Large intestine (tissue), 3 donors: ENCODE data around the gene ANKRD17. TPM values are rescaled to one million over a fixed set of nuclear protein-coding genes. Genes with fewer than 3 reads are reported as not detected.

ENCODE experiments used
- DNase-seq, 2 donors: peaks; one replicate each; pipeline versions ENCODE4 v3.0.0 to v3.0.0-alpha.2; 2013
- H3K27ac ChIP-seq: one replicate; pipeline ENCODE4 v1.5.1; 2013; ENCODE audit warnings: low read length
- H3K27me3 ChIP-seq: 2 replicates; pipeline ENCODE4 v1.6.1; 2013; ENCODE audit warnings: low read length; ENCODE audit not compliant: control insufficient read depth, insufficient read depth
- H3K36me3 ChIP-seq: 2 replicates; pipeline ENCODE4 v1.6.1; 2013; ENCODE audit warnings: low read length; ENCODE audit not compliant: control insufficient read depth, insufficient read depth
- H3K4me1 ChIP-seq: one replicate; pipeline ENCODE4 v1.6.1; 2013; ENCODE audit warnings: low read length; ENCODE audit not compliant: control insufficient read depth, insufficient read depth
- H3K4me3 ChIP-seq: one replicate; pipeline ENCODE4 v1.5.1; 2013; ENCODE audit warnings: low read length
- H3K9me3 ChIP-seq: one replicate; pipeline ENCODE4 v1.6.1; 2013; ENCODE audit warnings: mild to moderate bottlenecking, low read depth, low read length, moderate library complexity; ENCODE audit not compliant: control insufficient read depth
- WGBS: methylation state at CpG from one replicate; pipeline ENCODE4 v1.1.5; 2013; ENCODE audit warnings: low lambda C conversion rate; ENCODE audit not compliant: insufficient coverage; 5-methylcytosine and 5-hydroxymethylcytosine counted together
- polyA plus RNA-seq: library from polyadenylated mRNA; unstranded; fragments of 120-200 nt; gene quantifications from one replicate; pipeline ENCODE4 v1.2.1, GENCODE V29; 2013

The ANKRD17 gene
- polyA plus RNA-seq, 1 donor, result 50.7 TPM

GRCh38 chr4:73090738-73091137, 167.9 kb downstream of the ANKRD17 start:
- no CpG with 5 or more reads among the region's 1 CpG for WGBS
- no peak overlapping the region for H3K27ac ChIP-seq
- peaks cover 48% of the 10 kb centered on the region for H3K36me3 ChIP-seq
- no peak overlapping the region for H3K4me3 ChIP-seq
- no peak for DNase-seq
- H3K4me1 ChIP-seq, result no peaks in the 10 kb centered on the region
- no peaks in the 10 kb centered on the region for H3K27me3 ChIP-seq
- no peaks in the 10 kb centered on the region for H3K9me3 ChIP-seq

GRCh38 chr4:73087871-73088270, 170.7 kb downstream of the ANKRD17 start:
- Histone ChIP-seq H3K27ac (no peak overlapping the region), H3K4me3 (no peak overlapping the region), H3K36me3 (peaks cover 49% of the 10 kb centered on the region), H3K4me1 (no peaks in the 10 kb centered on the region), H3K9me3 (no peaks in the 10 kb centered on the region), H3K27me3 (no peaks in the 10 kb centered on the region)
- DNase-seq, result no peak

GRCh38 chr4:73086095-73086868, 172.3 kb downstream of the ANKRD17 start:
- no peak overlapping the region for H3K4me3 ChIP-seq
- H3K36me3 ChIP-seq, result peaks cover 46% of the 10 kb centered on the region
- no peak for DNase-seq
- no peaks in the 10 kb centered on the region for H3K4me1 ChIP-seq
- no peaks in the 10 kb centered on the region for H3K9me3 ChIP-seq
- no peaks in the 10 kb centered on the region for H3K27me3 ChIP-seq
- 69% methylated on average over 4 of the region's 6 CpGs for WGBS
- no peak overlapping the region for H3K27ac ChIP-seq

GRCh38 chr4:73080789-73081188, 177.8 kb downstream of the ANKRD17 start:
- no peaks in the 10 kb centered on the region for H3K9me3 ChIP-seq
- H3K27me3 ChIP-seq, result no peaks in the 10 kb centered on the region
- no peaks in the 10 kb centered on the region for H3K4me1 ChIP-seq
- WGBS, result no CpG with 5 or more reads among the region's 3 CpGs
- DNase-seq, result no peak
- H3K27ac ChIP-seq, result no peak overlapping the region
- peaks cover 51% of the 10 kb centered on the region for H3K36me3 ChIP-seq
- H3K4me3 ChIP-seq, result no peak overlapping the region

- WGBS, result 91% methylated on average over 2 of the region's 3 CpGs
- no peak for DNase-seq
- peaks cover 29% of the 10 kb centered on the region for H3K36me3 ChIP-seq
- no peak overlapping the region for H3K4me3 ChIP-seq
- H3K4me1 ChIP-seq, result no peaks in the 10 kb centered on the region
- H3K27ac ChIP-seq, result no peak overlapping the region
- no peaks in the 10 kb centered on the region for H3K27me3 ChIP-seq
- no peaks in the 10 kb centered on the region for H3K9me3 ChIP-seq
These were observed 182.8 kb downstream of the ANKRD17 start for GRCh38 chr4:73075832-73076231.

GRCh38 chr4:73070074-73070390, 188.6 kb downstream of the ANKRD17 start:
- H3K27me3 ChIP-seq, result no peaks in the 10 kb centered on the region
- WGBS, result no CpG with 5 or more reads among the region's 9 CpGs

GRCh38 chr4:73069338-73070073, 189.1 kb downstream of the ANKRD17 start, which contains the start of gene COX18:
COX18 (minus strand) TSS chr4:73069716; CDS start chr4:73069649, 67 bp downstream.
- no CpG with 5 or more reads among the region's 62 CpGs for WGBS
- H3K36me3 ChIP-seq, result peaks cover 3% of the 10 kb centered on the region
- peaks cover 3% of the 10 kb centered on the region for H3K4me1 ChIP-seq
- H3K27ac ChIP-seq, result peak within 1 kb of the TSS; percentile 94
- no peaks in the 10 kb centered on the region for H3K9me3 ChIP-seq
- peak within 1 kb of the TSS; percentile 84 for H3K4me3 ChIP-seq
- peak; percentile 99 for DNase-seq
- no peaks in the 10 kb centered on the region for H3K27me3 ChIP-seq

More at GRCh38 chr4:73070074-73070390, 188.6 kb downstream of the ANKRD17 start:
- Histone ChIP-seq H3K4me3 (peak overlapping the region; percentile 84), H3K9me3 (no peaks in the 10 kb centered on the region), H3K36me3 (no peaks in the 10 kb centered on the region), H3K4me1 (peaks cover 3% of the 10 kb centered on the region), H3K27ac (peak overlapping the region; percentile 94)
- no peak for DNase-seq

GRCh38 chr4:73068491-73069337, 189.9 kb downstream of the ANKRD17 start:
- peak in 1 of 2 donors; percentile 70 for DNase-seq
- Histone ChIP-seq H3K36me3 (peaks cover 5% of the 10 kb centered on the region), H3K27me3 (no peaks in the 10 kb centered on the region), H3K27ac (peak overlapping the region; percentile 94), H3K9me3 (no peaks in the 10 kb centered on the region), H3K4me3 (peak overlapping the region; percentile 84), H3K4me1 (peaks cover 3% of the 10 kb centered on the region)
- WGBS, result 4% methylated on average over 5 of the region's 27 CpGs

- Histone ChIP-seq H3K4me3 (peak overlapping the region; percentile 84), H3K4me1 (peaks cover 3% of the 10 kb centered on the region), H3K27me3 (no peaks in the 10 kb centered on the region), H3K36me3 (peaks cover 5% of the 10 kb centered on the region), H3K27ac (peak overlapping the region; percentile 94), H3K9me3 (no peaks in the 10 kb centered on the region)
- WGBS, result no CpG with 5 or more reads among the region's 4 CpGs
- no peak for DNase-seq
These were observed 190.6 kb downstream of the ANKRD17 start for GRCh38 chr4:73067971-73068394.

- WGBS, result 89% methylated on average over 1 of the region's 2 CpGs
- H3K4me1 ChIP-seq, result peaks cover 3% of the 10 kb centered on the region
- no peak overlapping the region for H3K27ac ChIP-seq
- no peak overlapping the region for H3K4me3 ChIP-seq
- DNase-seq, result no peak
- H3K36me3 ChIP-seq, result peaks cover 8% of the 10 kb centered on the region
- H3K27me3 ChIP-seq, result no peaks in the 10 kb centered on the region
- no peaks in the 10 kb centered on the region for H3K9me3 ChIP-seq
These were observed 191.7 kb downstream of the ANKRD17 start for GRCh38 chr4:73066928-73067327.
